SK-N-SH (cell line): ENCODE data around the gene SMARCA2. TPM values are rescaled to one million over a fixed set of nuclear protein-coding genes. Genes with fewer than 3 reads are reported as not detected.

Source experiments
- CTCF ChIA-PET: fragments of 300-600, 350-600 bp; formaldehyde crosslinking; extraction: SDS; loops from one replicate; lab custom pipeline; 2021; lab: Yijun Ruan, JAX
- POLR2A ChIA-PET: fragments of 350-600 bp; sonication (Branson Sonifier 250); formaldehyde crosslinking; extraction: SDS; loops from one replicate; lab custom pipeline; 2020; ENCODE audit warnings: antibody characterized with exemption, inconsistent platforms; lab: Yijun Ruan, JAX
- DNase-seq: peaks from one replicate; pipeline ENCODE4 v3.0.0; 2012
- H2AFZ ChIP-seq: fragments of 200-600 bp; sonication (generic); 2 replicates; pipeline ENCODE4 v1.8.1; 2016; ENCODE audit warnings: antibody characterized with exemption, mild to moderate bottlenecking, low read depth
- H3F3A ChIP-seq: fragments of 200-600 bp; sonication (generic); replicated peaks from 2 replicates; pipeline ENCODE3; 2016; ENCODE audit warnings: antibody characterized with exemption, mild to moderate bottlenecking; ENCODE audit not compliant: insufficient read depth
- H3K27ac ChIP-seq, 2 experiments: fragments of 200-500 bp in 1 of 2; fragments of 200-600 bp in 1 of 2; sonication (Bioruptor generic) in 1 of 2; sonication (generic), shearing (Covaris generic) in 1 of 2; 2 replicates each; pipeline versions ENCODE4 v1.5.1 to v1.6.1; 2014 to 2016; ENCODE audit warnings: low read depth in 2 of 2, inconsistent platforms in 1 of 2, low read length in 1 of 2, mild to moderate bottlenecking in 1 of 2, mixed read lengths in 1 of 2
- H3K27me3 ChIP-seq: fragments of 200-600 bp; sonication (generic), shearing (Covaris generic); 2 replicates; pipeline ENCODE4 v1.6.1; 2016; ENCODE audit warnings: mixed run types; ENCODE audit not compliant: insufficient read depth
- H3K36me3 ChIP-seq, 2 experiments: fragments of 200-500 bp in 1 of 2; fragments of 200-600 bp in 1 of 2; sonication (Bioruptor generic) in 1 of 2; sonication (generic) in 1 of 2; replicated peaks in 1 of 2; 2 replicates each; pipeline versions ENCODE3 to v1.5.1; 2014 to 2016; ENCODE audit warnings: low read length in 1 of 2, mild to moderate bottlenecking in 1 of 2; ENCODE audit not compliant: insufficient read depth in 2 of 2, control insufficient read depth in 1 of 2
- H3K4me1 ChIP-seq, 2 experiments: fragments of 200-500 bp in 1 of 2; fragments of 200-600 bp in 1 of 2; sonication (Bioruptor generic) in 1 of 2; sonication (generic), shearing (Covaris generic) in 1 of 2; 2 replicates each; pipeline versions ENCODE4 v1.5.1 to v1.6.1; 2014 to 2016; ENCODE audit warnings: low read depth in 1 of 2, low read length in 1 of 2, mixed run types in 1 of 2; ENCODE audit not compliant: insufficient read depth in 2 of 2, control insufficient read depth in 1 of 2
- H3K4me2 ChIP-seq: fragments of 200-600 bp; sonication (generic), shearing (Covaris generic); 2 replicates; pipeline ENCODE4 v1.6.1; 2017; ENCODE audit warnings: mixed run types
- H3K4me3 ChIP-seq, 2 experiments: fragments of 200-500 bp in 1 of 2; fragments of 200-600 bp in 1 of 2; sonication (Bioruptor generic) in 1 of 2; sonication (generic), shearing (Covaris generic) in 1 of 2; 2 replicates each; pipeline versions ENCODE4 v1.5.1 to v1.8.1; 2014 to 2016; ENCODE audit warnings: low read depth in 2 of 2, inconsistent platforms in 1 of 2, low read length in 1 of 2, mild to moderate bottlenecking in 1 of 2, mixed read lengths in 1 of 2, moderate library complexity in 1 of 2
- H3K79me2 ChIP-seq: fragments of 200-600 bp; sonication (generic); 2 replicates; pipeline ENCODE4 v1.8.1; 2017; ENCODE audit warnings: mild to moderate bottlenecking; ENCODE audit not compliant: insufficient read depth
- H3K9ac ChIP-seq: fragments of 200-600 bp; sonication (generic); 2 replicates; pipeline ENCODE4 v1.6.1; 2017; ENCODE audit warnings: mixed run types
- H3K9me2 ChIP-seq: fragments of 200-600 bp; sonication (generic); 2 replicates; pipeline ENCODE4 v1.6.1; 2017; ENCODE audit warnings: mixed run types
- H3K9me3 ChIP-seq: fragments of 200-600 bp; sonication (generic); 2 replicates; pipeline ENCODE4 v1.6.1; 2017; ENCODE audit warnings: mixed run types, mild to moderate bottlenecking, moderate library complexity
- H4K20me1 ChIP-seq: fragments of 200-600 bp; sonication (generic); 2 replicates; pipeline ENCODE4 v1.6.1; 2017; ENCODE audit warnings: mild to moderate bottlenecking, mixed run types; ENCODE audit not compliant: insufficient read depth
- EP300 ChIP-seq, 2 experiments: IDR thresholded peaks; 2 replicates each; pipeline versions ENCODE4 v1.4.0 to v1.6.1; 2012; ENCODE audit warnings: borderline replicate concordance in 1 of 2, low read depth in 1 of 2, low read length in 1 of 2
- EZH2phosphoT487 ChIP-seq: fragments of 200-600 bp; sonication (generic); IDR thresholded peaks from 2 replicates; pipeline ENCODE4 v1.6.1; 2017; ENCODE audit warnings: low read depth, mixed run types, mild to moderate bottlenecking, antibody characterized with exemption, moderate library complexity, borderline replicate concordance
- FOXJ3 ChIP-seq: sonication (generic); formaldehyde crosslinking; IDR thresholded peaks from 2 replicates; pipeline ENCODE4 v1.5.1; 2020; ENCODE audit warnings: mild to moderate bottlenecking, missing genetic modification reagents
- GATA2 ChIP-seq: sonication (generic); formaldehyde crosslinking; IDR thresholded peaks from 2 replicates; pipeline ENCODE4 v1.5.0; 2020; ENCODE audit warnings: mild to moderate bottlenecking, missing genetic modification reagents
- IRF3 ChIP-seq: fragments of 150-350 bp; IDR thresholded peaks from 2 replicates; pipeline ENCODE4 v1.6.1; 2016; ENCODE audit warnings: mild to moderate bottlenecking, low read depth, low read length
- JUND ChIP-seq: IDR thresholded peaks from 2 replicates; pipeline ENCODE4 v1.4.0; 2012
- MXI1 ChIP-seq: IDR thresholded peaks from 2 replicates; pipeline ENCODE4 v1.6.1; 2012; ENCODE audit warnings: mild to moderate bottlenecking, low read depth, low read length, improper control_type of control experiment
- RAD21 ChIP-seq: IDR thresholded peaks from 2 replicates; pipeline ENCODE4 v1.6.1; 2012; ENCODE audit warnings: mild to moderate bottlenecking, low read length
- RCOR1 ChIP-seq: fragments of 150-350 bp; IDR thresholded peaks from 2 replicates; pipeline ENCODE4 v1.6.1; 2017; ENCODE audit warnings: antibody characterized with exemption, low read length
- RXRA ChIP-seq: IDR thresholded peaks from 2 replicates; pipeline ENCODE4 v1.4.0; 2012; ENCODE audit warnings: low read depth, mild to moderate bottlenecking, borderline replicate concordance
- TCF12 ChIP-seq: IDR thresholded peaks from 2 replicates; pipeline ENCODE4 v1.4.0; 2012
- TEAD4 ChIP-seq: IDR thresholded peaks from 2 replicates; pipeline ENCODE4 v1.4.0; 2012; ENCODE audit warnings: mild to moderate bottlenecking, borderline replicate concordance; ENCODE audit not compliant: insufficient read depth
- USF1 ChIP-seq: IDR thresholded peaks from 2 replicates; pipeline ENCODE4 v1.4.0; 2012; ENCODE audit warnings: low read depth, borderline replicate concordance
- USF2 ChIP-seq: fragments of 150-350 bp; IDR thresholded peaks from 2 replicates; pipeline ENCODE4 v1.6.1; 2017; ENCODE audit warnings: antibody characterized with exemption, low read length, low read depth, borderline replicate concordance
- YY1 ChIP-seq: IDR thresholded peaks from 2 replicates; pipeline ENCODE4 v1.4.0; 2012; ENCODE audit warnings: low read depth, mild to moderate bottlenecking
- ZBTB33 ChIP-seq: IDR thresholded peaks from 2 replicates; pipeline ENCODE4 v1.4.0; 2012; ENCODE audit warnings: low read depth, borderline replicate concordance
- WGBS: methylation state at CpG from one replicate; pipeline ENCODE4 v1.1.6; 2017; ENCODE audit warnings: low lambda C conversion rate; 5-methylcytosine and 5-hydroxymethylcytosine counted together
- polyA plus RNA-seq, 3 experiments: library from polyadenylated mRNA; depleted of rRNA; stranded (reverse); fragments of >200 nt; gene quantifications; 2 replicates each; pipeline ENCODE4 v1.2.3, GENCODE V29; 2012

The SMARCA2 gene
- polyA plus RNA-seq, 1 of the 3 experiments (the other 2 are of a cell fraction) = 17.4 TPM

- Histone ChIP-seq H3K9me2 (no peaks in the 10 kb centered on the region), H3F3A (no peaks in the 10 kb centered on the region), H3K36me3 (no peaks in the 10 kb centered on the region), H3K79me2 (no peaks in the 10 kb centered on the region), H3K4me1 (no peaks in the 10 kb centered on the region), H2AFZ (no peak overlapping the region), H4K20me1 (no peaks in the 10 kb centered on the region), H3K9me3 (no peaks in the 10 kb centered on the region), H3K4me3 (no peak overlapping the region), H3K27ac (no peak overlapping the region), H3K4me2 (no peak overlapping the region), H3K27me3 (no peaks in the 10 kb centered on the region), H3K9ac (no peak overlapping the region)
- ChIA-PET CTCF (no interaction called here), POLR2A (no interaction called here)
- TF ChIP-seq USF2 (no peak), RAD21 (no peak), YY1 (no peak), EZH2phosphoT487 (no peak), IRF3 (no peak), JUND (no peak), RXRA (no peak), TCF12 (no peak), GATA2 (CRISPR knock-in tag) (no peak), FOXJ3 (no peak), EP300 (IDR thresholded peaks at IDR 0.05; ENCODE audit: borderline replicate concordance in 1 of 2, low read depth in 1 of 2, low read length in 1 of 2) (no peak), ZBTB33 (no peak), TEAD4 (no peak), USF1 (no peak), MXI1 (no peak), RCOR1 (no peak)
- WGBS = 29% methylated on average over 1 of the region's 1 CpG
- DNase-seq = no peak
Observed at GRCh38 chr9:1969160-1969559, 46.0 kb upstream of the SMARCA2 start.
